HEK293T (cell line): ENCODE data around the gene ERRFI1.
"Not testable (repeated sequence)": the region's sequence is repeated elsewhere in the genome, so short reads cannot be mapped to it uniquely, and the experiment has no call there.

ENCODE experiments used
- CTCF ChIA-PET: fragments of 350-600 bp; formaldehyde crosslinking; extraction: SDS; loops from one replicate; lab custom pipeline; 2021; ENCODE audit warnings: antibody characterized with exemption, inconsistent platforms; lab: Yijun Ruan, JAX
- POLR2A ChIA-PET: fragments of 350-600 bp; formaldehyde crosslinking; extraction: SDS; loops from one replicate; lab custom pipeline; 2020; ENCODE audit warnings: antibody characterized with exemption, inconsistent platforms; lab: Yijun Ruan, JAX
- DNase-seq: peaks from one replicate; pipeline ENCODE4 v3.0.0; 2012; ENCODE audit warnings: mixed read lengths; ENCODE audit errors: extremely low spot score
- ARNT ChIP-seq: fragments of 450-650 bp; IDR thresholded peaks from 2 replicates; pipeline ENCODE4 v1.6.1; 2017; ENCODE audit warnings: mild to moderate bottlenecking
- BHLHE40 ChIP-seq: fragments of 450-650 bp; IDR thresholded peaks from 2 replicates; pipeline ENCODE4 v1.6.1; 2016; ENCODE audit warnings: mild to moderate bottlenecking, moderate library complexity, borderline replicate concordance
- CTBP1 ChIP-seq: fragments of 450-650 bp; IDR thresholded peaks from 2 replicates; pipeline ENCODE4 v1.6.1; 2016; ENCODE audit warnings: borderline replicate concordance
- ELF4 ChIP-seq: fragments of 450-650 bp; IDR thresholded peaks from 2 replicates; pipeline ENCODE4 v1.6.1; 2017; ENCODE audit warnings: antibody characterized with exemption
- FOXA1 ChIP-seq: fragments of 450-650 bp; IDR thresholded peaks from 2 replicates; pipeline ENCODE4 v1.6.1; 2016; ENCODE audit warnings: mild to moderate bottlenecking
- FOXK2 ChIP-seq: fragments of 450-650 bp; IDR thresholded peaks from 2 replicates; pipeline ENCODE4 v1.6.1; 2016; ENCODE audit warnings: mild to moderate bottlenecking
- FOXM1 ChIP-seq: fragments of 450-650 bp; IDR thresholded peaks from 2 replicates; pipeline ENCODE4 v1.6.1; 2017; ENCODE audit warnings: mild to moderate bottlenecking, borderline replicate concordance
- HDGF ChIP-seq: fragments of 450-650 bp; IDR thresholded peaks from 2 replicates; pipeline ENCODE4 v1.6.1; 2017; ENCODE audit warnings: antibody characterized with exemption, borderline replicate concordance
- L3MBTL2 ChIP-seq: fragments of 450-650 bp; conservative IDR thresholded peaks from 2 replicates; pipeline ENCODE4 v1.6.1; 2016; ENCODE audit warnings: mild to moderate bottlenecking
- LEF1 ChIP-seq: fragments of 450-650 bp; IDR thresholded peaks from 2 replicates; pipeline ENCODE4 v1.6.1; 2017; ENCODE audit warnings: mild to moderate bottlenecking, borderline replicate concordance
- NFRKB ChIP-seq: fragments of 450-650 bp; IDR thresholded peaks from 2 replicates; pipeline ENCODE4 v1.6.1; 2016; ENCODE audit warnings: mild to moderate bottlenecking, moderate library complexity
- PKNOX1 ChIP-seq: fragments of 450-650 bp; IDR thresholded peaks from 2 replicates; pipeline ENCODE4 v1.6.1; 2016
- SP1 ChIP-seq: fragments of 450-650 bp; IDR thresholded peaks from 2 replicates; pipeline ENCODE4 v1.6.1; 2017
- SUZ12 ChIP-seq: fragments of 450-650 bp; IDR thresholded peaks from 2 replicates; pipeline ENCODE4 v1.6.1; 2016; ENCODE audit warnings: mild to moderate bottlenecking
- TARDBP ChIP-seq: fragments of 450-650 bp; IDR thresholded peaks from 2 replicates; pipeline ENCODE4 v1.6.1; 2016
- ZNF384 ChIP-seq: fragments of 450-650 bp; IDR thresholded peaks from 2 replicates; pipeline ENCODE4 v1.6.1; 2016

ERRFI1 gene, protein sequence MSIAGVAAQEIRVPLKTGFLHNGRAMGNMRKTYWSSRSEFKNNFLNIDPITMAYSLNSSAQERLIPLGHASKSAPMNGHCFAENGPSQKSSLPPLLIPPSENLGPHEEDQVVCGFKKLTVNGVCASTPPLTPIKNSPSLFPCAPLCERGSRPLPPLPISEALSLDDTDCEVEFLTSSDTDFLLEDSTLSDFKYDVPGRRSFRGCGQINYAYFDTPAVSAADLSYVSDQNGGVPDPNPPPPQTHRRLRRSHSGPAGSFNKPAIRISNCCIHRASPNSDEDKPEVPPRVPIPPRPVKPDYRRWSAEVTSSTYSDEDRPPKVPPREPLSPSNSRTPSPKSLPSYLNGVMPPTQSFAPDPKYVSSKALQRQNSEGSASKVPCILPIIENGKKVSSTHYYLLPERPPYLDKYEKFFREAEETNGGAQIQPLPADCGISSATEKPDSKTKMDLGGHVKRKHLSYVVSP

GRCh38 chr1:8026153-8026975 lies at the start of gene ERRFI1:
Gene ERRFI1, minus strand, starts transcription at chr1:8026309. Its CDS starts 10,690 bp downstream, at chr1:8015619.
- peak; percentile 92 for DNase-seq
- ChIA-PET POLR2A (interaction anchor here (1.0 to 1.9 kb wide), 3 partner anchors 10 to 289 kb away, joined by 4 to 10 read pairs (median 5); no protein-coding TSS in a partner anchor), CTCF (no interaction called here)
- TF ChIP-seq FOXM1, result no peak
- TF ChIP-seq TARDBP, result no peak
- peak; percentile 99 for TF ChIP-seq L3MBTL2

DNA sequence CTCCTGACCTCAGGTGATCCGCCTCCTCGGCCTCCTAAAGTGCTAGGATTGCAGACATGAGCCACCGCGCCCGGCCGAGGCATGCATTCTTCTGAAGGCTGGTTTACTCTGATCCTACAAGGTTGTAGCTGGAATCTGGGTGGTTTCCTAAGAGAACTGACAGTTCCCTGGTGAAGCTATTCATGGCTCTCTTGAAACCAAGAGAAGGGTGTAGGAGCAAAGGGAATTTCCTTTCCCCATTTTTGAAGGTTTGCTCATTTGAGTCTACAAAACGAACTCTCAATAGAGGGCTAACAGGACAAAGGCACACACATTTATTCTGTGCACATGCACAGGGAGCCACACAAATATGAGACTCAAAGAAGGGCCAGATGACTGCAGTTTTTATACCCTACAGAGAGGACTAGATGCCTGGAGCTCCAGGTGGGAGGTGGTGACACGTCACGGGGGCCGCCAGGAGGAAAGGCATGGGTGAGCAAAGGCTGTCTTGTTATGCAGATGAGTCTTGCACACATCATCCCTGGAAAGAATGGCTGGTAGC lies 49.5 kb upstream of the ERRFI1 start:
- CTCF ChIA-PET, result no interaction called here
- POLR2A ChIA-PET, result no interaction called here
- TF ChIP-seq ZNF384 (no peak), CTBP1 (no peak), L3MBTL2 (no peak), BHLHE40 (no peak), ARNT (no peak), HDGF (no peak), LEF1 (no peak), ELF4 (no peak), FOXK2 (no peak), SP1 (no peak), TARDBP (no peak), FOXM1 (no peak), PKNOX1 (no peak), NFRKB (no peak), FOXA1 (no peak), SUZ12 (no peak)
- no peak for DNase-seq

DNA sequence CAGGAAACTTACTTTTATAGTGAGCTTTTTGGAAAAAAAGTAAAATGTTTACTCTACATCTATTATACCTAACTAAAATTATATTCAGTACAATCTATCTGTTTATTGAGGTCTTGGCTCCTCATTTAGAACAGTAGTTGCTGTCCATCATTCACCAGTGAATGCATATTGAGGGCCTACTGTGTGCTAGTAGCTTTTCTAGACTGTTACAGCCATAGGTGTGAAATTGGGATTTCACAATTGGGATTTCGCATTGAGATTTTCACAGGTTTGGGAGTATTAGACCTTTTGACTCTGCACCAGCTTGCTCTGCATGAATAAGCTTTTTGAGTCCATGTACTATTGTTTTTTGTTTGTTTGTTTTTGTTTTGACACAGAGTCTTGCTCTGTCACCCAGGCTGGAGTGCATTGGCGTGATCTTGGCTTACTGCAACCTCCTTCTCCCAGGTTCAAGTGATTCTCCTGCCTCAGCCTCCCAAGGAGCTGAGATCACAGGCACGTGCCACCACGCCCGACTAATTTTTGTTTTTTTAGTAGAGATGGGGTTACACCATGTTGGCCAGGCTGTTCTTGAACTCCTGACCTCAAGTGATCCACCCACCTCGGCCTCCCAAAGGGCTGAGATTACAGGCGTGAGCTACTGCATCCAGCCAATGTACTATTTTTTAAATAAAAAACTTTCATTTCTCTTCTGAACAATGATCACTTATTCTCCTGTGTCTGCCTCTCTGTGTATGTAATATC lies 47.2 kb upstream of the ERRFI1 start:
- no peak for DNase-seq
- CTCF ChIA-PET, result interaction anchor here (0.7 kb wide), 1 partner anchor 31 kb away, joined by 3 read pairs; no protein-coding TSS in a partner anchor

DNA sequence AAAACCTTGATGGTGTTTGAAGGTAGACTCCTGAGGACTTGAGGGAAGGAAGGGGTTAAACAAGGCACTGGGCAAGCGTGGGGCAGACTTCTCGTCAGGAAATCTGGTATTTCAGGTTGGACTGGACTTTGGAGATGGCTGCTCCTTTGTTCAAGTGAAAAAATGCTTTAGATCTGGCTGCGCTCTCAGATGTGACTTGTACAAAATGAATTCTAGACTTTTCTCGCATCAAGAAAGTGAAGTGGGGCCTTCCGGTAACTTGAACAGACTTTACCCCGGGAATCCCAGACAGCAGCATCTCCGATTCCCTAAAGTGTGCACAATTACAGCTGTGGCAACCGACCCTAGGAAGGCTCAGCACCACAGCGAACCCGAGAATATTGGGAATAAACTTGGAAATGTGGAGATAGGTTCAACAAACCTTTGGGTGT lies 44.3 kb upstream of the ERRFI1 start:
- POLR2A ChIA-PET, result no interaction called here
- CTCF ChIA-PET, result no interaction called here
- no peak for DNase-seq
- TF ChIP-seq ELF4, result no peak
- no peak for TF ChIP-seq HDGF
- TF ChIP-seq SUZ12, result no peak
- no peak for TF ChIP-seq ARNT
- no peak for TF ChIP-seq NFRKB
- TF ChIP-seq PKNOX1, result no peak
- TF ChIP-seq CTBP1, result no peak

More for the DNA sequence above, 47.2 kb upstream of the ERRFI1 start:
- POLR2A ChIA-PET, result no interaction called here
- TF ChIP-seq TARDBP (no peak), BHLHE40 (no peak), HDGF (no peak), PKNOX1 (no peak), LEF1 (no peak), FOXK2 (no peak)

- 0 out of 2 replicates have a peak, but pooled peaks have one; percentile 3 for TF ChIP-seq PKNOX1
- CTCF ChIA-PET, DNase-seq, POLR2A ChIA-PET: not testable (repeated sequence)
Observed at GRCh38 chr1:8069614-8070320, 43.7 kb upstream of the ERRFI1 start.
